NCI-H510A treated with DMSO at 0.1 percent for 48 hours (cell line): ENCODE data around the gene RBBP8NL.

Source experiments
- DNase-seq: peaks from one replicate; lab custom pipeline; 2025; lab: John Stamatoyannopoulos, UW

The RBBP8NL gene

GRCh38 chr20:62462976-62463592 is 35.7 kb upstream of the RBBP8NL start:
- no peak for DNase-seq

GRCh38 chr20:62461834-62462233 is 34.5 kb upstream of the RBBP8NL start:
- DNase-seq = no peak

- no peak for DNase-seq
Measured at GRCh38 chr20:62461157-62461556, 33.8 kb upstream of the RBBP8NL start.

- DNase-seq = no peak
Measured at GRCh38 chr20:62460678-62461077, 33.3 kb upstream of the RBBP8NL start.

DNA sequence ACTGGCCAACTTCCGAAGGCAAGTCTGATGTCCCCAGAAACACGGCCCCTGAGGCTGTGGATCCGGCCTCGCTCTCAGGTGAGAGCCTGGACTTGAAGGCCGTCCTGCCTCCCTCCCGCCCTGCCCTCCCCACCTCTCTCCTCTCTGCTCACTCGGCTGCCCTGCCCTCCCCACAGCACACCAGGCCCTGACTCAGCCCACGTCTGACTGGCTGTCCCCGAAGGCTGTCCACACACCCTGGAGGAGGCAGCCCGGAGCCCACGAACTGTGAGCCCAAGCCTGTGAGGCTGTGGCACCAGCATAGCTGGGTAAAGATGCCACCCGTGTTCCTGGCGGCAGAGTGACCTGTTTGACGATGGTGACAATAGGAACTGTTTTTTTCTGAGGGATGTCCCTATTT is 32.1 kb upstream of the RBBP8NL start:
- DNase-seq = no peak

DNA sequence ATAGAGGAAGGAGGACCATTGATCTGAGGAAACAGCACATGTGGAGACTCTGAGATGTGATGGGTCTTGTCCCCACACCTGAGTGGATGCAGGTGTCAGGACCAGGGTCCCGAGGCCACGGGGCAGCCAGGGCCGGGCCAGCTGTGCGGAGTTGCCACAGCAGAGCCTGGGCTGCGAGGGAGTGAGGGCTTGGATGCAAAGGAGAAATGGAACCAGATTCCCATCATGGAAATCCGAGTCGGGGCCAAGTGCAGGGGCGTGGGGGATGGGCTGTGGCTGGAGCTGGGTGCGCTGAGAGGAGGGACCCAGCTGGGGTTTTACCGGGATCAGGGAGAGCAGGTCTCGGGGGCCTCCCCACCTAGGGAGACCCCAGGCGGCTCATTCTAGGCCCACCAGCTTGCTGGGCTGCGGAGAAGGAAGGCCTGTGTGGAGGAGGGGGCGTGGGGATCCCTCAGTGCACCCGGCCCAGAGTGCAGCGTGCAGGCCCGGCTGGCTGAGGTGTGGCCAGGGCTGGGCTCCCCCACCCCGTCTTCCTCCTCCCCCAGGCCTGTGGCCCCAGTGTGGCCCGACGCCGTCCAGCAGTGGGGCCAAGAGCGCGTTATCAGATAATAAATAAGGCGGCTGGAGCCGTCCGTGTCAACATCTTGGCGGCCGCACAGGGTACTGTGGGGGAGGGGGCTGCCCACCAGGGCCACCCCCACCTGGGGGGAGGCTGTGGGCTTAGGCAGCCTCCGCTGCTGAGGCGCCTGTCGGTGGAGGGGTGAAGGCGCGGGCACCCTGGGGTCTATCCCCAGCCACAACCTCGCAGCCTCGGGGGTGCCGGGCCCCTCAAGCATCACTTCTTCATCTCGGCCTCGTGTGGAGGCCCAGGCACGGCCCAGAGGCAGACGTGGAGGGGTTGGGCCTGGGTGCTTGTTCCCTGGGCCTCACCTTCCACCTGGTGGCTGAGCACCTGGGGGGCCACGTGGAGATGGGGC is 31.2 kb upstream of the RBBP8NL start:
- DNase-seq = no peak

- no peak for DNase-seq
Measured at GRCh38 chr20:62457831-62458230, 30.5 kb upstream of the RBBP8NL start.

- DNase-seq = no peak
Measured at GRCh38 chr20:62457098-62457497, 29.8 kb upstream of the RBBP8NL start.

- DNase-seq = no peak
Measured at GRCh38 chr20:62455929-62456328, 28.6 kb upstream of the RBBP8NL start.

DNA sequence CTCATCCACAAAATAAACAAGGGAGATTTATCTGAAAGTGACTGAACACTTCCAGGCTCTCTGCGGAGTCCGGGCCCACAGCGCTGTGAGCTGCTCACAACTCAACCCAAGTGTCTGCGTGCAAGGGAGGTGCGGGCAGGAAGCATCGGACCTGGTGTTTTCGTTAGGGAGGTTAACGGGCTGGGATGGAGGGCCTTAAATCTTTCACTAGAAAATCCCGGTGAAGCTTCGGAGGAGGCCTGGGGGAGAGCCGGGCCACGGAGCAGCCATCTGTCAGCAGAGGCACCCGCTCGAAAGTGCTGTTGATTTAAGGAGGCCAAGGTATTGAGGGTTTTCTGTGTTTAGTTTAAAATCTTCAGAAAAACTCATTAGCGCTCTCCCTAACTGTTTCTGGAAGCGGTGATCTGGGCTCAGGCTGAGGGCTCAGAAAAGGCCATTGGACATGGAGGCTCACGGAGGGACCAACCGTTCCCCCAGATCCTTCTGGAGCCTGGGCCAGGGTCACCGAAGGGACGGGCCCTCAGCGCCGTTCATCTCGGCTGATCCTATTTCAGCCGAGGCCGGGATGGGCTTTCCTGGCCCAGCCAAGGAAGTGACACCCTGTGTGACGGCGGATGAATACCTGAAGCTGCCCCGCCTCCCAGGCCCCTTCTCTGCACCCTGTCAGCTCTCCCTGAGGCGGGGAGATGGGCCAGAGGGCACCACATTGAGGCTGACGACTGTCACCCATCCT is 27.7 kb upstream of the RBBP8NL start:
- DNase-seq = no peak

DNA sequence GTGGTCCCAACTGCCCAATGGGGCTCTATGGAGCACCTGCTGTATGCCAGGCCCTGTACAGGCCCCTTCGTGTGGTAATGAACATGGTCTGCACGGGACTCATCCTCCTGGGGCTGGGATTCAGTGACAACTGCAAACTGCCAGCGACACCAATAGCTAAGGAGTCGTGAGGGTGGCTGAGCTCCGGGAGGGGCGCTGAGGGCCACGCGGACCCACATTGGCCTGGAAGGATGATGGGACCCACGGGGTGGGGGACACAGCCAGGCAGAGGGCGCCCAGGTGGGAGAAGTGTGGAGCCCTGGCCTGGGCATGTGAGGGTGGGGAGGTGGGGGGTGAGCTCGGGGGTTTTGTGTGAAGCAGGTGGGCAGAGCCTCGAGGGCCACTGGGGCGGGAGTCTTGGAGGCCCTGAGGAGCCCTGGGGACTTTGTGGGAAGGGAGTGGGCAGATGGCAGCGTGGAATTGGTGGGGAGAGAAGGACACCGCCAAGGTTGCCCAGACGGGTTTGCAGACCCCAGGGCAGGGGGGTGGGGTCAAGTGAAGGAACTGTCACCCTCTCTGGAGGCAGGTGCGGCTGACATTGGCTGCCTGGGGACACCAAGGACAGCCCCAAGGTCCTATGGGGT is 26.0 kb upstream of the RBBP8NL start:
- DNase-seq = no peak

- no peak for DNase-seq
Measured at GRCh38 chr20:62452475-62453095, 25.2 kb upstream of the RBBP8NL start.

- no peak for DNase-seq
Measured at GRCh38 chr20:62451970-62452369, 24.6 kb upstream of the RBBP8NL start.

DNA sequence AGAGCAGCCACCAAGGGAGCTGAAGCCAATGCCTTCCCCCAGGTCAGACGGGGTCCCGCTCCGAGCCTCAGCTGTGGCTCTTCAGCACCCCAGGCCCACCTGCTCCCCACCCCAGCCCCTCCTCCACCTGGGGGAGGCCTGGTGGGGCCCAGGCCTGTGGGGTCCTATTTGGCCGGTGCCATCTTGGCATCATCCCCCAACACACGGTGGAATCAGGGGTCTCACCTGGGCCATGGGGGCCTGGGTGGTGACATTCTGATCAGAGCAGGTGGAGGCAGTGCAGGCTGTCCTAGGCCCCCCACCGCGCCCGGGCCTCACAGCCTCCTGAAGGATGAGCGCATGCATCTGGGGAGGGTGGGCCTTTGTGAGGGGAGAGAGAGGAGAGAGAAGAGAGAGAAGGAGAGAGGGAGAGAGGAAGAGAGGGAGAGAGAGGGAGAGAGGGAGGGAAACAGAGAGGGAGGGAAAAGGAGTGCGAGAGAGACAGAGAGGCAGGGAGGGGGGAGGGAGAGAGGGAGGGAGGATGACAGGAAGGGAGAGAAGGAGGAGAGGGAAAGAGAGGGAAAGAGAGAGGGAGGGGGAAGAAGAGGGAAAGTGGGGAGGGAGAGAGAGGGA is 23.9 kb upstream of the RBBP8NL start:
- DNase-seq = no peak

DNA sequence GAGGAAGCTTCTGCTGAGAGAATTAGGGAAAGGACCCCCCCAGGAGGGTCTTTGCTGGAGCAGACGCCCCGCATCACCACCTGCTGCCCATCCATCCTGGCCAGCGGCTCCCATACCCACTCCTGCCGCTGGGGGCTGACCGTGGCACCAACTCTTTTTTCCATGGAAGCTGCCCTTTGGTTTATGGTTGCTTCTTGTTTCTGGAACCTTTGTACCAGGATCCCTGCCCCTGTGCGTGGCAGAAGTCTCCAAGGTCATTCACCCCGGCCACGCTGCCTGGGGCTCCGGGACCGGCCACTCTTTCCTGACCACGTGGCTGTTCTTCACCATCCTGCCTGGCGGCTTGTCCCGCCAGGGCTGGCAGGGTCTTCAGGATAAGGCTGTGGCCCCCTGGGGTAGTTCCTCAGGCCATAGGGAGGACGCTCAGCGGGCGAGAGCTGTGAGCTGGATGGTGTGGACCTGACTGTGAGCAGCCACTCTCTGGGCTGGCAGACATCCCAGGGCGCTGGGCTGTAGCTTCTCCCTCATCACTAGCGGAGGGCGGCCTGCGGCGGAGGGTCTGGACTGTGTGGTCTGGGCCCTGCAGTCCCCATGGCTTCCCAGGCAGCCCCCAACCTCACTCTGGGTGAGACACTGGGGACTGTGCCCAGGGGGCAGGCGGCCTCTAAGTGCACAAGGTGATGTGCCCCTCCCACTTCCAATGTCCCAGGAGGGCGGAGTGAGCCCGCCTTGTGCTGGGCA is 22.8 kb upstream of the RBBP8NL start:
- peak; percentile 1 for DNase-seq

DNA sequence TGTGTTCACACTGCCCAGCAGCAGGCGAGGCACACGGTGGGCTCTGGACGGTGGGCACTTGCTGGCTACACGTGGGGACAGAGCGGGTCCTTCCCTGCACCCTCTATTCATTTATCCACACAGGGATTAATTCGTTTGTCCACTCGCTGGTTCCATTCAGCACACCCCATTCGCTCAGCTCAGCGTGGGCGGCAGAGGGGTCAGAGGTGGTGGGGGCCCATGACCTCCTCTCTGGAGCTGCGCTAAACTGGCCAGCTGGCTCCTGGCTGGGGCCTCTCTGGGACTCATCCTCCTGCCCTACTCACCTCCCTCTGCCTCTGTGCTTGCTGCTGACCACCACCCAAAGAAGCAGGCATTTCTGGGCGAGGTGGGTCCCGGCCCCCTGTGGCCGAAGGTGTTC is 21.4 kb upstream of the RBBP8NL start:
- no peak for DNase-seq

GRCh38 chr20:62448038-62448437 is 20.7 kb upstream of the RBBP8NL start:
- no peak for DNase-seq

GRCh38 chr20:62446888-62447869 is 19.8 kb upstream of the RBBP8NL start:
- no peak for DNase-seq

DNA sequence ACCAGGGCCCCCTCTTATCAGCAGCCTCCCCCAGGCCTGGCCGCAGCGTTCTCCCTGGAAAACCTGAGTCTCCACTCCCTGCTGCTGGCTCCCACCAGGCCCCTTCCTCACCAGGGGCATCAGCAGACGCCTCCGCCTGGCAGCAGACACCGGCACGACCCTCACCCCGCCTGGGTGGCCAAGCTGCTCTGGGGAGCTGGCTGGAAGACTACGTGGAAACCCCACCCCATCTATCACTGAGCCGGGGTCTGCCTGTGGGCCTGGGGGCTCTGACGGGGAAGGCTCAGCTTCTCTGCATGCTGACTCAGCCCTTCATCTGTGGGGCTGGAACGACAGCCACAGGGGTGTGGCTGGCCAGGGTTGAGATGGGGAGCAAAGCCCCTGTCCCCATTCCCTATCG is 19.1 kb upstream of the RBBP8NL start:
- DNase-seq = no peak
